NCI-H774 (cell line): ENCODE results near the gene CFDP1.
A peak's percentile ranks its signal among the peaks of the same experiment; 100 is the strongest.
"Not testable (repeated sequence)": the region's sequence is repeated elsewhere in the genome, so short reads cannot be mapped to it uniquely, and the experiment has no call there.

Source experiments
- DNase-seq: peaks from one replicate; lab custom pipeline; 2025; lab: John Stamatoyannopoulos, UW

Gene CFDP1

GRCh38 chr16:75432828-75433731 is at the start of gene CFDP1:
TSS of gene CFDP1 (minus strand) at chr16:75433503. CDS start at chr16:75433352, 151 bp downstream.
- peak; percentile 78 for DNase-seq

DNA sequence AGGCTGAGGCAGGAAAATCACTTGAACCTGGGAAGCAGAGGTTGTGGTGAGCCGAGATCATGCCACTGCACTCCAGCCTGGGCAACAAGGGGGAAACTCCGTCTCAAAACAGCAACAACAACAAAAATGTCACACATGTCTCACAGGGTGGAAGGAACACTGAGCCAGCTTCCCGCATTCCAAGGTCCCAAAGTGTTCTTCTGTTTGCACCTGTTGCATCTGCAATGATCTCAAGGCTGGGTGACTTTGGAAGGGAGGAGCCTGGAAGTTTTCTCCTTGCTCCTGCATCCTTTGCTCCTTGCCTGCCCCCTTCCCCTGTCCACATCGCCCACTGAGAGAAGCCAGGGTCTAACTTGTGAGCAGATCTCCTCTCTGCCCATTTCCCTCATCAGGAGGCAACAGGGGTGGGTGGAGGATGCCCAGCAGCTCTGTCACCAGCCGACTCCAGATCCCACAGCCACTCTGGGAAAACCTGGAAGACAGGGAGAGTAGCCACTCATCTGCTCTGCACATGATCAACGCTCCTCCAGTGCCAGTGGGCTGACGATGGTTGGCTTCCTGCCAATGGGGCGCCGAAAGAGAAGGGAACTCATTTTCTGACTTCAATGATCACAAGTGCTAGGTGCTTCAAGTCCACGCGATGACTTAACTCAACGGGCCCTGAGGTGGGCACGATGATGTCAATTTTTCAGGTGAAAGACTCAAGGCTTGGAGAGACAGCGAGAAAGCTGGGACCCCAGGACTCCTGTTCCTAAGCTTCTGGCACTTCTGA is 49.3 kb upstream of the CFDP1 start:
- DNase-seq: no peak

DNA sequence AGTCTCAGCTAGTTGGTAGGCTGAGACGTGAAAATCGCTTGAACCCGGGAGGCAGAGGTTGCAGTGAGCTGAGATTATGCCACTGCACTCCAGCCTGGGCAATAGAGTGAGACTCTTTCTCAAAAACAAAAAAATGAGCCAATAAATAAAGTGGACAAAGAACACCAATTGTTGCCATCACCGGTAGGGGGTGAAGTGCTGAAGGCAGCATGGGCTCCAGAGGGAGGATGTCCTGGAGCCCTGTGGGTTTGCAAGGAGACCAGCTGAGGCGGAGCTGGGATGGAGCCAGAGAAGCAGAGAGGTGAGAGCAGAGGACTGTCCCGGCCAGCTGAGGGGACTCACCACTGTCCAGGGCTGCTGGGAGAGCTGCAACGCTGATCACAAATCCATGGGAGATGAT is 48.2 kb upstream of the CFDP1 start:
- DNase-seq: no peak

- DNase-seq: no peak
Observed at GRCh38 chr16:75479421-75479990, 46.2 kb upstream of the CFDP1 start.

GRCh38 chr16:75478480-75479345 is 45.4 kb upstream of the CFDP1 start:
- no peak for DNase-seq

DNA sequence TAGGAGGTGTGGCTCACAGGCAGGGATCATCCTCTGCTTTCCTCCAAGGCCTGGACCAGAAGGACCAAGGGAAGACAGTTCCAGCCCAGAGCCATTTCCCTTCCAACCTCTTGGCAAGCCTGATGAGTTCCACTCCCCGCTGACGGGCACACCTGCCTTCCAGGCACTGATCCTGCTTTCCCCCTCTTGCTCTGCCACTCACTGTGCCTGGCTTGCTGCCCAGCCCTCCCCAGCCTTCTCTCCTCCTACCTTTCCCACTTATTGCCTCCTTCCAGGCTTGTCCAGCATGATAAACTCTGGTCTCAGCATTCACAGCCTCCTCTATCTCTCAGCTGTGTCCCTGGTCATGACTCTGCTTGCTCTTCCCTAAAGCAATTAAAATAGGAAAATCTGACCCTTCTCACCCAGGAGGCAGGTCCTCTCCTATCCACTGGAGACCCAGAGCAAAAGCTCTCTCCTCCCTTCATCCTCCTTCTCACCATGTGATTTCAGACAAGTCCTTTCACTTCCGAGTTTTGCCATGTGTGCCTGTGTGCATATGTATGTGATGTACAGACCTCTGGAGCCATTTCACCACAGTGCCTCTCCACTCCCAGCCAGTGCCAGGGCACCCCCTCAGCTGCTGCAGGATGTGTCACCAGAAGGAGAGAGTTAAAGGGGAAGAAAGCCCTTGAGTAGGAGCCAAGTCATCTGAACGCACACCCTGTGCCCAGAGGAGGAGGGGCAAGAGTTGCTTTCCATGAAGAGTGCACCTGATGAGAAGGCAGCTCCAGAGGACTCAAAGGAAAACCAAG is 44.6 kb upstream of the CFDP1 start:
- DNase-seq: no peak

DNA sequence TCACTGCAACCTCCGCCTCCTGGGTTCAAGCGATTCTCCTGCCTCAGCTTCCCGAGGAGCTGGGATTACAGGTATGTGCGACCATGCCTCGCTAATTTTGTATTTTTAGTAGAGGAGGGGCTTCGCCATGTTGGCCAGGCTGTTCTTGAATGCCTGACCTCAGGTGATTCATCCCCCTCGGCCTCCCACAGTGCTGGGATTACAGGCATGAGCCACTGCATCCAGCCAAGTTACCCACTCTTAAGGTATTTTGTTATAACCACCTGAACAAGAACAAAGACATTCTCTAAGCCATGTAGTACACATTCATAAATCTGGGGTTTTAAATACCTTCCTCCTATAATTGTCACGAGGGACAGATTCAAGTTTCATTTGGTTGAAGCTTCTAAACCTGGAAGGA is 43.5 kb upstream of the CFDP1 start:
- no peak for DNase-seq

- DNase-seq: no peak
Observed at GRCh38 chr16:75475420-75475847, 42.1 kb upstream of the CFDP1 start.

DNA sequence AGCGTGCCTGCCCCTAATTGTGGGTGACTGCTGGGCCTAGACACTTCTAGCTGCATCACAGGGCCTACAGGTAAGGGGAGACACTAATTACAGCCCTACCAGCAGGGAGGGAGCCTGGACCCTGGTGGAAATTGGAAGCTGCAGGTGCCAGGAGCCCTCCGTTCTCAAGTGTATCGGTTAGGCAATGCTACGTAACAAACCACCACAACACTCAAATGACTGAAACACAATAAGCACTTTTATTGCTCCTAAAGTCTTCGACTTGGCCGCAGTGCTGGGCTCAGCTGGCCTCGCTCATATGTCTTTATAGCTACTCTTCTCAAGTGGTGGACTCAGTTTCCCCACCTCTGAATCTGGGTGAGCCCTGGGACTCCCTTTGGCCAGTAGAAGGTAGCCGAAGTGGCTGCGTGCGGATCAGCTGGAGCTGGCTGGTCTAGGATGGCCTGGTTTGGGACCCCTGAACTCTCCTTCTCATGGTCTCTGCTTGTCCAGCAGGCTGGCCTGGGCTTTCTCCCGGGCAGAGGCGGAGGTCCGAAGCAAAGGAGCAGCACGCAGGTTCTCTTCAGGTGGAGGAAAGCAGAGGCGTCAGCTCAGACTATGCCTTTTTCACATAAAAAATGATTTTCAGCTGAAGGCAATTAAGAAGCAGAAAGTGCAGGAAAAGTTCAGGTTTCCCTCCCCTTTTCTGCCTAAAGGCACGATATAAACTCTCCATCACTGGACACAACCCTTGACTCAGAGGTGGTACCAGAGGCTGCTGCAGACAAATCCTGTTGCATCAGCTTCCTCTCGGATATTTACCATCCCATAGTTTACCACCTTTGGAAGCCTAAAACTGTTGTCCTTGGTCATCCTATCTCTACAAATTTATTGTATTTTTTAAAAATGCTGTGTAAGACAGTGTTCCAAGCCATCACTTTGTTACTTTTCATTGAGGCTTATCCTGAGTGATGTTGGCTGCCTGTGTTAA is 39.9 kb upstream of the CFDP1 start:
- no peak for DNase-seq

DNA sequence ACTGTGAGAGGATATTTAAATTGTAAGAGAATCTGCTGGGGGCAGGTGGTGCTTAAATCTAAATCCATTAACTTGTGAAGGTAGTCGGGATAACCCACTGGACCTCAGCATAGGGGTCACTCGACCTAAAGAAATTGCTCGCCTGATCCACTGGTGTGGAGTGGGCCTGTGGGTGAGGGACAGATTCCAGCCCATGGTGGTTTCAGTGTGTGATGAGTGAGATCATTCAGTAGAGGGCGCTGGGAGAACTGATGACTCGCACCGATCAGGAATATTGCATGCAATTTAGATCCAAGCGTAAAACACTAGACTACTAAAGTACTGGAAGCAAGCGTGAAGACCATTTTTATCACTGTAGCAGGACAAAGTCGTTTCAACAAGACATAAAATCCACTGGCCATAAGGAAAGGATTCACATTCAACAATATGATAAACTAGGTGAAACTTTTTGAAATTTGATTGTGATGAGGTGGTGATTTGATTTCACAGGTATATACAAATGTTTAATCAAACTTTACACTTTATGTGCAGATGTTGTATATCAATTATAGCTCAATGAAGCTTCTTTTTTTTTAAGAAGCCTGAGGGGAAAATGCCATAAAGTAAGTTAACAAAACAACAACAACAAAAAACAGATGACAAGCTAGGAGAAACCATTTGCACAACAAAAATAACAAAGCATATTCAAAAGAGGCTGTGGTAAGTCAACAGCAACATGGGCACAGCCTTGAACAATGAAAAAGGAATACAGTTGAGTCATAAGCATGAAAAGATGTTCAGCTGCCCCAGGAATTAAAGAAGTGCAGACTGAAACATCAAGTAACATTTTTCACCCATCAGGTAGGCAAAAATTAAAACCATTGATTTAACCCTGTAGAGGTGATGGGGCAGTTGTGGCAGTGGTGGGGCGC is 38.7 kb upstream of the CFDP1 start:
- peak; percentile 5 for DNase-seq

DNA sequence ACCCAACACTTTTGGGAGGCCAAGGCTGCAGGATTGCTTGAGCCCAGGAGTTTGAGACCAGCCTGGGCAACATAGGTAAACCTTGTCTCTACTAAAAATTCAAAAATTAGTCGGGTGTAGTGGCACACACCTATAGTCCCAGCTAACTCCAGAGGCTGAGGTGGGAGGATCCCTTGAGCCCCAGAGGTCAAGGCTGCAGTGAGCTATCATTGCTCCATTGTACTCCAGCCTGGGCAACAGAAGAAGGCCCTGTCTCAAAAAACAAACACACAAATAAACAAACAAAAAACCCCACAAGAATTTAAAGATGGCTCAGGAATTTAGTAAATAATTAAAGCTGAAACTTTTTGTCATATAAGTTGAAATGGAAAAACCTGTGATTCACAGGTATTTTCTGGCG is 33.5 kb upstream of the CFDP1 start:
- DNase-seq: no peak

- DNase-seq: peak; percentile 89
Observed at GRCh38 chr16:75464122-75464918, 31.0 kb upstream of the CFDP1 start, which contains the start of gene TMEM170A. TSS of gene TMEM170A (minus strand) at chr16:75464689. CDS start at chr16:75464600, 89 bp downstream.

GRCh38 chr16:75463389-75464121 is 30.3 kb upstream of the CFDP1 start:
- DNase-seq: not testable (repeated sequence)

GRCh38 chr16:75462806-75463205 is 29.5 kb upstream of the CFDP1 start:
- DNase-seq: no peak

- no peak for DNase-seq
Observed at GRCh38 chr16:75461575-75461974, 28.3 kb upstream of the CFDP1 start.

DNA sequence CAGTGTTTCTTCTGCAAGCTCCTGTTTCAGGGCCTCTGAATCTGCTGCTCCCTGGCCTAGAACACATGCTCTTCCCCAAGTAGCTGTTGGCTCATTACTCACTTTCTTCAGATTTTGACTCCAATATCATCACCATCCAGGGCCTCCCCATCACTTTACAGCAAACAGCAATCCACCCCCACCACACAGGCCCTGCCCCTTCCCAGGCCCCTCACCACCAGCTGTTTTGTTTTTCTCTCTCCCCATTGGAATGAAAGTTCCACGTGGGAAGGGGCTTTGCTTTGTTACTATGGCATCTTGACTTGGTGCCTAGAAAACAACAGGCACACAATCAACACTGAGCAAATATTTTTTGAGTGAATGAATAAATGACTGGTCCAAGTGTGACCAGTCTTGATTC is 27.1 kb upstream of the CFDP1 start:
- DNase-seq: no peak

DNA sequence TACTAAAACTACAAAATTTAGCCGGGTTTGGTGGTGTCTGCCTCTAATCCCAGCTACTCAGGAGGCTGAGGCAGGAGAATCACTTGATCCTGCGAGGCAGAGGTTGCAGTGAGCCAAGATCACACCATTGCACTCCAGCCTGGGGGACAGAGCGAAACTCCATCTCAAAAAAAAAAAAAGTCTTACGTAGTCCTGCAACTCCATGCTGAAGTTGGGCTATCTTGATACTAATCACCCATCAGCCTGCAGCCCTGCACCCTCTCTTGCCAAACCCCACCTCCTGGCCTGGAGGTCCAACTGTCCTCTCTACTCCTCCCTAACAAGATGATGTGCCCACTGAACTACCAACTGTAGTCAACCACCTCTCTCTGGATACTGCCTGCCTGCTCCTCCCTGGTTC is 26.4 kb upstream of the CFDP1 start:
- DNase-seq: no peak
